OCI-LY1 (cell line): ENCODE results near the gene TTC13.

ENCODE experiments used
- CTCF ChIP-seq: fragments of 200-600 bp; sonication (generic), shearing (Covaris generic); IDR thresholded peaks from 2 replicates; pipeline ENCODE4 v1.5.1; 2017; ENCODE audit warnings: mild to moderate bottlenecking, antibody characterized with exemption, low read length, moderate library complexity, mixed read lengths
- EZH2 ChIP-seq: fragments of 200-600 bp; sonication (generic), shearing (Covaris generic); IDR thresholded peaks from 2 replicates; pipeline ENCODE4 v1.8.0; 2017; ENCODE audit warnings: borderline replicate concordance, mixed run types, mild to moderate bottlenecking, antibody characterized with exemption, low read length, moderate library complexity, mixed read lengths

DNA sequence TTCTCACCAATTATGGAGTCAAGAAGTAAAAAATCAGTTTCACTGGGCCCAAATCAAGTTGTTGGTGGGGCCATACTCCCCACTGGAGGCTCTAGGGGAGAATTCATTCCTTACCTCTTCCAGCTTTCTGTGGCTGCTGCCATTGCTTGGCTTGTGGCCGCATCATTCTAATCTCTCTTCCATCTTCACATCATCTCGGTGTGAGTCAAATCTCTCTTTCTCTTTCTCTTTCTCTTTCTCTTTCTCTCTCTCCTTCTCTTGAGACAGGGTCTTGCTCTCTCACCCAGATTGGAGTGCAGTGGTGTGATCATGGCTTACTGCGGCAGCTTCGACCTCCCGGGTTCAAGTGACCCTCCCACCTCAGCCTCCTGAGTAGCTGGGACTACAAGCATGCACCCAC lies 33.3 kb upstream of the TTC13 start:
- TF ChIP-seq CTCF (no peak), EZH2 (no peak)
